Gastrocnemius medialis (tissue), 4 donors: Measurements from ENCODE around the gene B3GLCT. TPM values are rescaled to one million over a fixed set of nuclear protein-coding genes. Genes with fewer than 3 reads are reported as not detected.

Source experiments
- ATAC-seq, 2 donors: fragments of 150-250 bp; one replicate each; pipeline ENCODE4 v1.9.1; 2016
- DNase-seq, 2 donors: peaks; one replicate each; pipeline ENCODE4 v3.0.0-alpha.2; 2019
- H3K27ac ChIP-seq, 4 donors: fragments of 200-600 bp; sonication (generic); 1 replicate in 1 of 4; 2 replicates in 3 of 4; pipeline ENCODE4 v1.5.1; 2016 to 2018; ENCODE audit warnings: mild to moderate bottlenecking in 2 of 4, moderate library complexity in 1 of 4
- H3K27me3 ChIP-seq, 3 donors: fragments of 200-600 bp; sonication (generic) in 2 of 3; 1 replicate in 1 of 3; 2 replicates in 2 of 3; pipeline versions ENCODE4 v1.5.1 to v1.6.0; 2016 to 2019; ENCODE audit warnings: mild to moderate bottlenecking in 1 of 3, moderate library complexity in 1 of 3
- H3K36me3 ChIP-seq, 2 donors: fragments of 200-600 bp; sonication (generic) in 1 of 2; one replicate each; pipeline ENCODE4 v1.5.1; 2017 to 2018
- H3K4me1 ChIP-seq, 2 donors: fragments of 200-600 bp; sonication (generic) in 1 of 2; one replicate each; pipeline ENCODE4 v1.5.1; 2016 to 2017; ENCODE audit warnings: mild to moderate bottlenecking in 2 of 2
- H3K4me3 ChIP-seq, 4 donors: fragments of 200-600 bp; sonication (generic) in 3 of 4; 1 replicate in 1 of 4; 2 replicates in 3 of 4; pipeline ENCODE4 v1.5.1; 2016 to 2019; ENCODE audit warnings: mild to moderate bottlenecking in 2 of 4
- H3K9me3 ChIP-seq, 3 donors: fragments of 200-600 bp; sonication (generic) in 2 of 3; 1 replicate in 1 of 3; 2 replicates in 2 of 3; pipeline ENCODE4 v1.5.1; 2016 to 2019
- CTCF ChIP-seq, 5 experiments: fragments of 450-650 bp in 3 of 5; fragments of 200-600 bp in 2 of 5; sonication (generic) in 2 of 5; IDR thresholded peaks in 4 of 5; conservative IDR thresholded peaks in 1 of 5; 1 replicate in 4 of 5; 2 replicates in 1 of 5; pipeline ENCODE4 v1.5.1; 2016 to 2019; ENCODE audit warnings: antibody characterized with exemption in 5 of 5, mild to moderate bottlenecking in 3 of 5, moderate library complexity in 3 of 5
- POLR2A ChIP-seq, 2 donors: fragments of 450-650 bp; IDR thresholded peaks; one replicate each; pipeline ENCODE4 v1.6.1; 2017; ENCODE audit warnings: antibody characterized with exemption in 2 of 2, mild to moderate bottlenecking in 2 of 2, moderate library complexity in 2 of 2
- in situ Hi-C, 4 donors: fragments of 200-750 bp; cut with MboI; loops; one replicate each; pipeline versions ENCODE4 v1.15.0 to v1.8.0; 2017; ENCODE audit warnings: low sequenced_read_pairs in 4 of 4
- intact Hi-C: fragments of 100-400 bp; cut with DNase I; formaldehyde crosslinking; loops from one replicate; pipeline ENCODE4 v1.15.1; 2023; ENCODE audit warnings: low total_unique reads
- total RNA-seq, 4 donors: library from RNA; depleted of rRNA; stranded (reverse); fragments of >200 nt; gene quantifications; one replicate each; pipeline versions ENCODE4 v1.1.0 to v1.2.3, GENCODE V29; 2016

B3GLCT gene
- total RNA-seq, 4 donors from 2014 or later = 2.4 to 4.8 (median 3.6) TPM

GRCh38 chr13:31199527-31199848 is 287 bp upstream of the B3GLCT start:
- H3K27me3 ChIP-seq = no peaks in the 10 kb centered on the region
- peak overlapping the region; percentile 41 to 77 (median 65) for H3K4me3 ChIP-seq
- H3K9me3 ChIP-seq = no peaks in the 10 kb centered on the region
- peaks cover 12 to 13% of the 10 kb centered on the region in 2 donors for H3K4me1 ChIP-seq
- DNase-seq (no peak), ATAC-seq (peak in 1 of 2 donors; percentile 4)
- in situ Hi-C loops = no loop called here
- no peak for TF ChIP-seq POLR2A (IDR thresholded peaks at IDR 0.05)
- no peak for TF ChIP-seq CTCF (IDR thresholded peaks at IDR 0.05 in 4 of 5, conservative IDR thresholded peaks at IDR 0.05 in 1 of 5)
- peak overlapping the region; percentile 81 to 94 (median 91) for H3K27ac ChIP-seq
- no peaks in the 10 kb centered on the region for H3K36me3 ChIP-seq
- intact Hi-C loops = no loop called here

GRCh38 chr13:31200637-31200971 is 829 bp downstream of the B3GLCT start:
- peak; percentile 37 to 48 for ATAC-seq
- in situ Hi-C loops = no loop called here
- intact Hi-C loops = loop anchor here (1.0 kb wide), 2 partner anchors 24 to 38 kb away; no protein-coding TSS in a partner anchor

GRCh38 chr13:31201341-31202031 is 1.7 kb downstream of the B3GLCT start:
- Histone ChIP-seq H3K4me3 (peak overlapping the region; percentile 62 to 77 (median 68)), H3K27me3 (no peaks in the 10 kb centered on the region), H3K4me1 (peaks cover 12 to 13% of the 10 kb centered on the region in 2 donors), H3K9me3 (no peaks in the 10 kb centered on the region), H3K36me3 (no peaks in the 10 kb centered on the region), H3K27ac (peak overlapping the region; percentile 81 to 94 (median 91))
- intact Hi-C loops (no loop called here), in situ Hi-C loops (no loop called here)
- no peak for TF ChIP-seq CTCF (IDR thresholded peaks at IDR 0.05 in 4 of 5, conservative IDR thresholded peaks at IDR 0.05 in 1 of 5)
- no peak for TF ChIP-seq POLR2A (IDR thresholded peaks at IDR 0.05)
- DNase-seq = peak in 1 of 2 donors; percentile 23
- no peak for ATAC-seq

More at GRCh38 chr13:31200637-31200971, 829 bp downstream of the B3GLCT start:
- DNase-seq = peak in 1 of 2 donors; percentile 37
- Histone ChIP-seq H3K4me1 (peaks cover 12 to 13% of the 10 kb centered on the region in 2 donors), H3K4me3 (peak overlapping the region; percentile 62 to 77 (median 68)), H3K27ac (peak overlapping the region; percentile 81 to 94 (median 91)), H3K9me3 (no peaks in the 10 kb centered on the region), H3K36me3 (no peaks in the 10 kb centered on the region), H3K27me3 (no peaks in the 10 kb centered on the region)
- TF ChIP-seq POLR2A (IDR thresholded peaks at IDR 0.05) (peak in 1 of 2 donors; percentile 3), CTCF (IDR thresholded peaks at IDR 0.05 in 4 of 5, conservative IDR thresholded peaks at IDR 0.05 in 1 of 5) (no peak)

- DNase-seq (no peak), ATAC-seq (no peak)
- Histone ChIP-seq H3K27me3 (no peaks in the 10 kb centered on the region), H3K9me3 (no peaks in the 10 kb centered on the region), H3K4me1 (peaks cover 20 to 21% of the 10 kb centered on the region in 2 donors), H3K27ac (no peak overlapping the region), H3K36me3 (no peaks in the 10 kb centered on the region), H3K4me3 (no peak overlapping the region)
- intact Hi-C loops = no loop called here
- in situ Hi-C loops = no loop called here
- no peak for TF ChIP-seq CTCF (IDR thresholded peaks at IDR 0.05 in 4 of 5, conservative IDR thresholded peaks at IDR 0.05 in 1 of 5)
- no peak for TF ChIP-seq POLR2A (IDR thresholded peaks at IDR 0.05)
Measured at GRCh38 chr13:31204592-31204991, 4.8 kb downstream of the B3GLCT start.
